Panc1 (cell line): ENCODE data around the gene ENOX1. TPM values are rescaled to one million over a fixed set of nuclear protein-coding genes. Genes with fewer than 3 reads are reported as not detected.

Experiments used
- ATAC-seq: fragments of 200-7000 bp; cut with Tn5 transposase; 2 replicates; pipeline ENCODE4 v1.9.1; 2020; ENCODE audit warnings: mild to moderate bottlenecking, moderate library complexity
- BruUV-seq: library from RNA; stranded (reverse); fragments of 400-500 nt; replicated peaks from 2 replicates; lab custom pipeline; 2021; lab: Mats Ljungman, UMichigan
- CTCF ChIA-PET: fragments of 300-600 bp; sonication (Branson Sonifier 250); formaldehyde crosslinking; loops from one replicate; lab custom pipeline; 2022; ENCODE audit warnings: antibody characterized with exemption; lab: Charles Lee
- POLR2A ChIA-PET: fragments of 300-600 bp; sonication (Branson Sonifier 250); formaldehyde crosslinking; loops from one replicate; lab custom pipeline; 2022; ENCODE audit warnings: antibody characterized with exemption; lab: Charles Lee
- DNase-seq: peaks from one replicate; pipeline ENCODE4 v3.0.0-alpha.2; 2010; ENCODE audit warnings: low read depth, low spot score
- H3K27ac ChIP-seq: 2 replicates; pipeline ENCODE4 v1.5.1; 2011; ENCODE audit warnings: mild to moderate bottlenecking, low read length, inconsistent platforms
- H3K27me3 ChIP-seq: fragments of 200-500 bp; sonication (Bioruptor generic); 2 replicates; pipeline ENCODE4 v1.6.0; 2014; ENCODE audit warnings: low read length, inconsistent platforms; ENCODE audit not compliant: control insufficient read depth, insufficient read depth
- H3K36me3 ChIP-seq: fragments of 200-500 bp; sonication (Bioruptor generic); 2 replicates; pipeline ENCODE4 v1.5.1; 2014; ENCODE audit warnings: inconsistent platforms, mild to moderate bottlenecking, low read length, moderate library complexity; ENCODE audit not compliant: control insufficient read depth, insufficient read depth
- H3K4me1 ChIP-seq: 2 replicates; pipeline ENCODE4 v1.5.1; 2011; ENCODE audit warnings: inconsistent platforms, mild to moderate bottlenecking, low read length, moderate library complexity; ENCODE audit not compliant: control insufficient read depth, insufficient read depth
- H3K4me3 ChIP-seq, 2 experiments: 2 replicates each; pipeline ENCODE4 v1.5.1; 2011 to 2012; ENCODE audit warnings: low read depth in 2 of 2, low read length in 2 of 2, mild to moderate bottlenecking in 2 of 2, inconsistent platforms in 1 of 2, moderate library complexity in 1 of 2
- H3K9me3 ChIP-seq: fragments of 200-500 bp; sonication (Bioruptor generic); 2 replicates; pipeline ENCODE4 v1.5.1; 2014; ENCODE audit warnings: low read depth, mild to moderate bottlenecking, inconsistent platforms, low read length, moderate library complexity; ENCODE audit not compliant: control insufficient read depth, insufficient read depth
- CTCF ChIP-seq: fragments of 450-650 bp; IDR thresholded peaks from 2 replicates; pipeline ENCODE4 v1.5.1; 2017; ENCODE audit warnings: mild to moderate bottlenecking
- POLR2AphosphoS5 ChIP-seq: IDR thresholded peaks from 2 replicates; pipeline ENCODE4 v1.6.1; 2012; ENCODE audit warnings: mild to moderate bottlenecking, low read depth, low read length, moderate library complexity
- REST ChIP-seq, 2 experiments: IDR thresholded peaks; 2 replicates each; pipeline ENCODE4 v1.6.1; 2011 to 2012; ENCODE audit warnings: low read depth in 2 of 2, control low read depth in 1 of 2, low read length in 1 of 2, mild to moderate bottlenecking in 1 of 2, moderate library complexity in 1 of 2; ENCODE audit not compliant: insufficient read depth in 1 of 2
- SIN3A ChIP-seq: IDR thresholded peaks from 2 replicates; pipeline ENCODE4 v1.6.1; 2012; ENCODE audit warnings: low read depth, mild to moderate bottlenecking, low read length, moderate library complexity, borderline replicate concordance; ENCODE audit not compliant: insufficient read depth
- TCF7L2 ChIP-seq: IDR thresholded peaks from 2 replicates; pipeline ENCODE4 v1.6.1; 2011; ENCODE audit warnings: mild to moderate bottlenecking, low read depth, low read length, inconsistent platforms
- in situ Hi-C: cut with HindIII; loops from 2 replicates; pipeline ENCODE4 v1.10.0; 2016; ENCODE audit warnings: low sequenced_read_pairs, low pct_unique_long_range_greater_than_20kb
- intact Hi-C: fragments of 100-400 bp; cut with micrococcal nuclease; formaldehyde crosslinking; loops from one replicate; pipeline ENCODE4 v1.10.0; 2022; ENCODE audit not compliant: unreplicated experiment
- total RNA-seq: library from RNA; stranded (reverse); gene quantifications from one replicate; pipeline ENCODE4 v1.2.1, GENCODE V29; 2021; ENCODE audit not compliant: unreplicated experiment

ENOX1 gene
- total RNA-seq, 1 experiment from 2014 or later: 0.23 TPM

- no TSS peak for BruUV-seq
- DNase-seq (no peak), ATAC-seq (no peak)
- Histone ChIP-seq H3K36me3 (no peaks in the 10 kb centered on the region), H3K27ac (no peak overlapping the region), H3K9me3 (no peaks in the 10 kb centered on the region), H3K4me1 (no peaks in the 10 kb centered on the region), H3K27me3 (no peaks in the 10 kb centered on the region), H3K4me3 (no peak overlapping the region)
- intact Hi-C loops (no loop called here), in situ Hi-C loops (no loop called here)
- ChIA-PET POLR2A (no interaction called here), CTCF (no interaction called here)
- TF ChIP-seq POLR2AphosphoS5 (no peak), REST (IDR thresholded peaks at IDR 0.05; ENCODE audit: insufficient read depth in 1 of 2, low read depth in 2 of 2, low read length in 1 of 2) (no peak), CTCF (no peak), TCF7L2 (no peak), SIN3A (no peak)
Observed at GRCh38 chr13:43331672-43332071, 455.1 kb downstream of the ENOX1 start.

DNA sequence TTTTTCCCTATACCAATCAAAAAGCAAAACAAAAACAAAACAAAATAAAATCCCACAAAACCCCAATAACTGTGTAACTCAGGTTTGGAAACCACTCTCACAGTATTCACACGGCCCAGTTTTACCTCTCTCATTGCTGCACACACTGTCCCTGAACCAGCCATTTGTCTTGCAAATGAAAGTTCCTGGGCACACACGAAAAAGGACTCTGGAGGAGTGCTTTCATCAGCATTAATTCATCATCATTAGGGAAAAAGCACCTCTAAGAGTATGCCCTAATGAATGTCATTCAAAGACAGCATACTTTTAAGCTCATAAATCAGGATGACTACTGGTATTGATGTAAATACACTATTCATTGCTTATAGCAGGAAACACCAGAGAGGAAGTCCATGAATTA is 457.1 kb downstream of the ENOX1 start:
- POLR2A ChIA-PET: no interaction called here
- H3K9me3 ChIP-seq: no peaks in the 10 kb centered on the region
- no peaks in the 10 kb centered on the region for H3K36me3 ChIP-seq
- H3K27ac ChIP-seq: no peak overlapping the region
- TF ChIP-seq TCF7L2 (no peak), CTCF (no peak), POLR2AphosphoS5 (no peak)
- no peak overlapping the region for H3K4me3 ChIP-seq
- no TSS peak for BruUV-seq
- intact Hi-C loops (no loop called here), in situ Hi-C loops (no loop called here)
- DNase-seq (no peak), ATAC-seq (no peak)
- CTCF ChIA-PET: no interaction called here
- H3K4me1 ChIP-seq: no peaks in the 10 kb centered on the region
- no peaks in the 10 kb centered on the region for H3K27me3 ChIP-seq

DNA sequence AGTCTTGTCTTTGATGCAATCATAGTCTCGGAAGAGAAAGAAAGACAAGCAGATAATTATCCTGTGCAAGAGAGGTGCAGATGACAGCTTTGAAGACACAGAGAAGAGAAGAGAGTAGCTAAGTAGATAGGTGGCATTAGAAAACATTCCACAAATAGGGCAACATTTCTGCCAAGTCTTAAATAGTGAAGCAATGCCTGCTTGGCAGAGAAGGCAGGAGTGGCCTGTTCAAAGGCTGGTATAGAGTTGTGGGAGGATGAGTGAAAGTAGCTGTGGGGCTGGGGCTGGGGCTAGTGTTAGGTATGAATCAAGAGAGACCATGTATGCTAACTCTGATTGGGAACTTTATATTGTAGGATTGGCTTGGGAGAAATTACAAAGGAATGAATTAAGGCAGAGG is 457.9 kb downstream of the ENOX1 start:
- Histone ChIP-seq H3K4me1 (no peaks in the 10 kb centered on the region), H3K27me3 (no peaks in the 10 kb centered on the region), H3K36me3 (no peaks in the 10 kb centered on the region), H3K9me3 (no peaks in the 10 kb centered on the region), H3K27ac (no peak overlapping the region), H3K4me3 (no peak overlapping the region)
- ATAC-seq (no peak), DNase-seq (no peak)
- no peak for TF ChIP-seq TCF7L2
- TF ChIP-seq REST (IDR thresholded peaks at IDR 0.05; ENCODE audit: insufficient read depth in 1 of 2, low read depth in 2 of 2, low read length in 1 of 2): no peak
- no peak for TF ChIP-seq SIN3A
- no peak for TF ChIP-seq CTCF
- no peak for TF ChIP-seq POLR2AphosphoS5
- POLR2A ChIA-PET: no interaction called here
- no TSS peak for BruUV-seq
- intact Hi-C loops (no loop called here), in situ Hi-C loops (no loop called here)
- CTCF ChIA-PET: no interaction called here
